Fibroblast of mammary gland (primary cell): Measurements from ENCODE around the gene FBXO2.
A peak's percentile ranks its signal among the peaks of the same experiment; 100 is the strongest.
"Not testable (repeated sequence)": the region's sequence is repeated elsewhere in the genome, so short reads cannot be mapped to it uniquely, and the experiment has no call there.

Source experiments
- DNase-seq: peaks from one replicate; pipeline ENCODE4 v3.0.0-alpha.2; 2010; ENCODE audit warnings: low read depth
- H3K4me3 ChIP-seq: 2 replicates; pipeline ENCODE4 v1.5.1; 2011; ENCODE audit warnings: low read depth, mild to moderate bottlenecking, low read length, moderate library complexity; ENCODE audit not compliant: control insufficient read depth
- CTCF ChIP-seq: conservative IDR thresholded peaks from 2 replicates; pipeline ENCODE4 v1.5.1; 2011; ENCODE audit warnings: low read depth, low read length, inconsistent platforms; ENCODE audit not compliant: control insufficient read depth, insufficient read depth

The FBXO2 gene

GRCh38 chr1:11643782-11644181, 10.4 kb downstream of the FBXO2 start:
- peak; percentile 15 for DNase-seq
- TF ChIP-seq CTCF: no peak
- no peak overlapping the region for H3K4me3 ChIP-seq

- H3K4me3 ChIP-seq: not testable (repeated sequence)
- peak; percentile 70 for DNase-seq
- TF ChIP-seq CTCF: peak; percentile 99
These were observed 11.7 kb downstream of the FBXO2 start for GRCh38 chr1:11642418-11643017.

GRCh38 chr1:11641776-11642305, 12.4 kb downstream of the FBXO2 start:
- no peak for TF ChIP-seq CTCF
- no peak for DNase-seq
- no peak overlapping the region for H3K4me3 ChIP-seq

- no peak overlapping the region for H3K4me3 ChIP-seq
- TF ChIP-seq CTCF: no peak
- DNase-seq: no peak
These were observed 13.3 kb downstream of the FBXO2 start for GRCh38 chr1:11640944-11641343.

GRCh38 chr1:11640101-11640500, 14.1 kb downstream of the FBXO2 start:
- TF ChIP-seq CTCF: no peak
- no peak overlapping the region for H3K4me3 ChIP-seq
- DNase-seq: no peak

GRCh38 chr1:11639372-11639771, 14.9 kb downstream of the FBXO2 start:
- no peak for TF ChIP-seq CTCF
- H3K4me3 ChIP-seq: no peak overlapping the region
- DNase-seq: no peak

GRCh38 chr1:11638121-11638520, 16.1 kb downstream of the FBXO2 start:
- TF ChIP-seq CTCF: no peak
- H3K4me3 ChIP-seq: no peak overlapping the region
- no peak for DNase-seq
